Glutamatergic neuron (in vitro differentiated cells): Measurements from ENCODE around the gene APBB3. TPM values are rescaled to one million over a fixed set of nuclear protein-coding genes. Genes with fewer than 3 reads are reported as not detected.

Source experiments
- DNase-seq: peaks from one replicate; pipeline ENCODE4 v3.0.0; 2022
- H3K27ac Mint-ChIP-seq: one replicate; pipeline ENCODE4 v1.8.0; 2020; ENCODE audit warnings: mild to moderate bottlenecking, mixed read lengths, inconsistent platforms; ENCODE audit not compliant: unreplicated experiment
- H3K27me3 Mint-ChIP-seq: one replicate; pipeline ENCODE4 v1.8.0; 2020; ENCODE audit warnings: mild to moderate bottlenecking, moderate library complexity, mixed read lengths, inconsistent platforms; ENCODE audit not compliant: unreplicated experiment
- H3K36me3 Mint-ChIP-seq: one replicate; pipeline ENCODE4 v1.8.0; 2020; ENCODE audit warnings: mild to moderate bottlenecking, mixed read lengths, inconsistent platforms; ENCODE audit not compliant: unreplicated experiment
- H3K4me1 Mint-ChIP-seq: one replicate; pipeline ENCODE4 v1.8.0; 2020; ENCODE audit warnings: mild to moderate bottlenecking, low read depth, mixed read lengths, inconsistent platforms; ENCODE audit not compliant: unreplicated experiment
- H3K4me3 Mint-ChIP-seq: one replicate; pipeline ENCODE4 v1.8.0; 2020; ENCODE audit warnings: mild to moderate bottlenecking, mixed read lengths, inconsistent platforms; ENCODE audit not compliant: unreplicated experiment
- H3K9me3 Mint-ChIP-seq: one replicate; pipeline ENCODE4 v1.8.0; 2020; ENCODE audit warnings: mild to moderate bottlenecking, moderate library complexity, mixed read lengths, inconsistent platforms; ENCODE audit not compliant: unreplicated experiment
- CTCF ChIP-seq: fragments of 200-600 bp; sonication (generic); IDR thresholded peaks from one replicate; pipeline ENCODE4 v1.5.0; 2021; ENCODE audit not compliant: partially characterized antibody, unreplicated experiment
- total RNA-seq: library from RNA; stranded (reverse); fragmentation: NEBNext Ultra II Directional; extraction: Animal tissue kit (Norgen Biotek cat#: 25700); gene quantifications from one replicate; pipeline ENCODE4 v1.2.1, GENCODE V29; 2021; ENCODE audit not compliant: unreplicated experiment

The APBB3 gene
- total RNA-seq, 1 donor from 2014 or later, result 103 TPM

GRCh38 chr5:140555747-140556312 lies 8.6 kb downstream of the APBB3 start:
- H3K36me3 Mint-ChIP-seq, result no peaks in the 10 kb centered on the region
- no peak for TF ChIP-seq CTCF
- peak overlapping the region; percentile 85 for H3K27ac Mint-ChIP-seq
- peak overlapping the region; percentile 95 for H3K4me3 Mint-ChIP-seq
- H3K27me3 Mint-ChIP-seq, result peaks cover 4% of the 10 kb centered on the region
- H3K9me3 Mint-ChIP-seq, result peaks cover 9% of the 10 kb centered on the region
- H3K4me1 Mint-ChIP-seq, result peaks cover 17% of the 10 kb centered on the region
- DNase-seq, result no peak

- Mint-ChIP-seq H3K27ac (no peak overlapping the region), H3K4me1 (peaks cover 17% of the 10 kb centered on the region), H3K9me3 (peaks cover 11% of the 10 kb centered on the region), H3K4me3 (peak overlapping the region; percentile 4), H3K36me3 (no peaks in the 10 kb centered on the region), H3K27me3 (peaks cover 3% of the 10 kb centered on the region)
- TF ChIP-seq CTCF, result no peak
- no peak for DNase-seq
Observed at GRCh38 chr5:140554454-140554853, 9.9 kb downstream of the APBB3 start.

GRCh38 chr5:140553657-140554056 lies 10.7 kb downstream of the APBB3 start:
- no peaks in the 10 kb centered on the region for H3K36me3 Mint-ChIP-seq
- peaks cover 4% of the 10 kb centered on the region for H3K27me3 Mint-ChIP-seq
- peak overlapping the region; percentile 13 for H3K27ac Mint-ChIP-seq

GRCh38 chr5:140551872-140552271 lies 12.5 kb downstream of the APBB3 start:
- Mint-ChIP-seq H3K27ac (no peak overlapping the region), H3K4me1 (peaks cover 15% of the 10 kb centered on the region), H3K9me3 (peaks cover 9% of the 10 kb centered on the region), H3K27me3 (peaks cover 4% of the 10 kb centered on the region), H3K36me3 (no peaks in the 10 kb centered on the region), H3K4me3 (no peak overlapping the region)
- TF ChIP-seq CTCF, result no peak
- DNase-seq, result no peak

More at GRCh38 chr5:140553657-140554056, 10.7 kb downstream of the APBB3 start:
- no peak for TF ChIP-seq CTCF
- Mint-ChIP-seq H3K9me3 (peaks cover 10% of the 10 kb centered on the region), H3K4me3 (no peak overlapping the region), H3K4me1 (peaks cover 17% of the 10 kb centered on the region)
- DNase-seq, result no peak

GRCh38 chr5:140550147-140551079 lies 14.0 kb downstream of the APBB3 start:
- H3K27ac Mint-ChIP-seq, result no peak overlapping the region

More at GRCh38 chr5:140550147-140551079, 14.0 kb downstream of the APBB3 start:
- H3K4me1 Mint-ChIP-seq, result peaks cover 6% of the 10 kb centered on the region
- H3K4me3 Mint-ChIP-seq, result no peak overlapping the region
- no peaks in the 10 kb centered on the region for H3K36me3 Mint-ChIP-seq
- no peak for DNase-seq
- no peak for TF ChIP-seq CTCF
- peaks cover 4% of the 10 kb centered on the region for H3K27me3 Mint-ChIP-seq
- peaks cover 10% of the 10 kb centered on the region for H3K9me3 Mint-ChIP-seq
